Kidney (tissue), 14 donors: Measurements from ENCODE around the gene GTPBP1. TPM values are rescaled to one million over a fixed set of nuclear protein-coding genes. Genes with fewer than 3 reads are reported as not detected.

Experiments
- DNase-seq, 5 donors: peaks; one replicate each; pipeline ENCODE4 v3.0.0-alpha.2; 2013 to 2020
- FAIRE-seq: peaks from 2 replicates; lab custom pipeline; 2012; peaks lifted over from hg19 to GRCh38; lab: Jason Lieb, UNC
- H3K27ac ChIP-seq, 2 donors: one replicate each; pipeline ENCODE4 v1.7.0; 2013; ENCODE audit warnings: low read depth in 2 of 2, low read length in 2 of 2, inconsistent platforms in 1 of 2
- H3K27me3 ChIP-seq: one replicate; pipeline ENCODE4 v1.7.1; 2013; ENCODE audit warnings: low read length, inconsistent platforms; ENCODE audit not compliant: control insufficient read depth, insufficient read depth
- H3K36me3 ChIP-seq, 3 donors: one replicate each; pipeline versions ENCODE4 v1.7.0 to v1.7.1; 2013; ENCODE audit warnings: low read length in 3 of 3, control low read depth in 1 of 3, inconsistent platforms in 1 of 3; ENCODE audit not compliant: insufficient read depth in 3 of 3, control insufficient read depth in 2 of 3
- H3K4me1 ChIP-seq, 3 donors: one replicate each; pipeline versions ENCODE4 v1.7.0 to v1.7.1; 2013; ENCODE audit warnings: low read length in 3 of 3, inconsistent platforms in 1 of 3, low read depth in 1 of 3; ENCODE audit not compliant: control insufficient read depth in 2 of 3, insufficient read depth in 2 of 3
- H3K4me3 ChIP-seq, 3 donors: one replicate each; pipeline versions ENCODE4 v1.7.0 to v1.8.1; 2013; ENCODE audit warnings: low read length in 3 of 3, control low read depth in 1 of 3, inconsistent platforms in 1 of 3
- H3K9ac ChIP-seq, 3 donors: one replicate each; pipeline versions ENCODE4 v1.7.0 to v1.7.1; 2013; ENCODE audit warnings: low read length in 3 of 3, control low read depth in 1 of 3, inconsistent platforms in 1 of 3
- H3K9me3 ChIP-seq, 3 donors: one replicate each; pipeline versions ENCODE4 v1.7.0 to v1.7.1; 2013; ENCODE audit warnings: low read length in 3 of 3, control low read depth in 1 of 3, inconsistent platforms in 1 of 3; ENCODE audit not compliant: control insufficient read depth in 2 of 3, insufficient read depth in 1 of 3
- CTCF ChIP-seq: IDR thresholded peaks from 3 replicates; pipeline ENCODE4 v1.5.1; 2012; ENCODE audit warnings: mild to moderate bottlenecking, moderate library complexity, borderline replicate concordance; ENCODE audit not compliant: insufficient read depth; ENCODE audit errors: extremely low read depth
- intact Hi-C: fragments of 100-400 bp; cut with DNase I; formaldehyde crosslinking; loops from one replicate; pipeline ENCODE4 v1.11.1; 2022
- polyA plus RNA-seq: library from polyadenylated mRNA; stranded (reverse); fragments of 350-450 nt; fragmentation: Illumina TruSeq; extraction: RNeasy Lipid Tissue Mini Kit (QIAGEN cat#74804); gene quantifications from one replicate; pipeline ENCODE4 v1.2.3, GENCODE V29; 2014; ENCODE audit warnings: low read depth, low replicate concordance; ENCODE audit not compliant: insufficient read depth
- total RNA-seq: library from RNA; stranded (reverse); fragmentation: NEBNext Ultra II Directional; extraction: Animal tissue kit (Norgen Biotek cat#: 25700); gene quantifications from one replicate; pipeline ENCODE4 v1.2.1, GENCODE V29; 2021
- donor health status: control.
- donor health status: control.
- donor health status: control.
- donor health status: control.
- donor health status: control.
- donor health status: DM: yes; HTN: yes; CAD: no.
- donor health status: Normal renal cell carcinoma (clear cell type).

The GTPBP1 gene
- total and polyA plus RNA-seq, 2 donors from 2014 or later = 11.7 to 52.0 TPM

- FAIRE-seq (no peak), DNase-seq (peak in 1 of 5 donors; percentile 69)
- H3K9me3 ChIP-seq = no peaks in the 10 kb centered on the region
- TF ChIP-seq CTCF = no peak
- no peak overlapping the region for H3K9ac ChIP-seq
- no peaks in the 10 kb centered on the region for H3K27me3 ChIP-seq
- intact Hi-C loops = no loop called here
- H3K4me3 ChIP-seq = no peak overlapping the region
- no peak overlapping the region for H3K27ac ChIP-seq
- H3K4me1 ChIP-seq = no peaks in the 10 kb centered on the region
- H3K36me3 ChIP-seq = peaks cover 0 to 91% (median 56%) of the 10 kb centered on the region in 3 donors
These were observed 34.5 kb downstream of the GTPBP1 start for GRCh38 chr22:38740116-38740723.

GRCh38 chr22:38740754-38741153 is 35.0 kb downstream of the GTPBP1 start:
- FAIRE-seq = no peak

GRCh38 chr22:38741166-38741565 is 35.4 kb downstream of the GTPBP1 start:
- Histone ChIP-seq H3K9ac (no peak overlapping the region), H3K36me3 (peaks cover 0 to 94% (median 60%) of the 10 kb centered on the region in 3 donors), H3K27me3 (no peaks in the 10 kb centered on the region), H3K4me1 (no peaks in the 10 kb centered on the region), H3K9me3 (no peaks in the 10 kb centered on the region), H3K4me3 (no peak overlapping the region), H3K27ac (no peak overlapping the region)
- no peak for DNase-seq
- no peak for FAIRE-seq
- no peak for TF ChIP-seq CTCF
- intact Hi-C loops = no loop called here

More at GRCh38 chr22:38740754-38741153, 35.0 kb downstream of the GTPBP1 start:
- no peak for DNase-seq
- intact Hi-C loops = no loop called here
- Histone ChIP-seq H3K4me3 (no peak overlapping the region), H3K9me3 (no peaks in the 10 kb centered on the region), H3K27ac (no peak overlapping the region), H3K9ac (no peak overlapping the region), H3K36me3 (peaks cover 0 to 94% (median 59%) of the 10 kb centered on the region in 3 donors), H3K4me1 (no peaks in the 10 kb centered on the region), H3K27me3 (no peaks in the 10 kb centered on the region)
- no peak for TF ChIP-seq CTCF
